Neuronal stem cell (in vitro differentiated cells): ENCODE data around the gene TRIM24.

Experiments used
- DNase-seq: peaks from one replicate; pipeline ENCODE4 v3.0.0-alpha.2; 2013; ENCODE audit warnings: low spot score
- H2AFZ ChIP-seq: one replicate; pipeline ENCODE4 v1.6.1; 2013; ENCODE audit warnings: mild to moderate bottlenecking, low read length, inconsistent platforms
- H2AK5ac ChIP-seq: 2 replicates; pipeline ENCODE4 v1.6.1; 2013; ENCODE audit warnings: low read depth, mild to moderate bottlenecking, inconsistent platforms, low read length, moderate library complexity, mixed read lengths
- H2BK120ac ChIP-seq: 2 replicates; pipeline ENCODE4 v1.6.1; 2013; ENCODE audit warnings: low read depth, mild to moderate bottlenecking, inconsistent platforms, low read length, moderate library complexity, mixed read lengths
- H2BK12ac ChIP-seq: one replicate; pipeline ENCODE4 v1.6.1; 2013; ENCODE audit warnings: low read length, inconsistent platforms
- H2BK15ac ChIP-seq: 2 replicates; pipeline ENCODE4 v1.6.1; 2013; ENCODE audit warnings: mild to moderate bottlenecking, low read length, inconsistent platforms, mixed read lengths
- H2BK5ac ChIP-seq: one replicate; pipeline ENCODE4 v1.6.1; 2013; ENCODE audit warnings: inconsistent platforms, mild to moderate bottlenecking, low read length, moderate library complexity
- H3K14ac ChIP-seq: one replicate; pipeline ENCODE4 v1.6.1; 2013; ENCODE audit warnings: low read length, inconsistent platforms
- H3K18ac ChIP-seq: 2 replicates; pipeline ENCODE4 v1.6.1; 2013; ENCODE audit warnings: low read length, inconsistent platforms
- H3K23ac ChIP-seq: 2 replicates; pipeline ENCODE4 v1.6.1; 2013; ENCODE audit warnings: low read depth, mild to moderate bottlenecking, mixed read lengths, low read length, inconsistent platforms; ENCODE audit not compliant: poor library complexity
- H3K27ac ChIP-seq: replicated peaks from 3 replicates; pipeline ENCODE4 v1.5.1; 2013; ENCODE audit warnings: low read length, inconsistent platforms
- H3K27me3 ChIP-seq, 3 experiments: 2 replicates each; pipeline ENCODE4 v1.6.1; 2013; ENCODE audit warnings: low read length in 3 of 3, mild to moderate bottlenecking in 2 of 3, inconsistent platforms in 1 of 3, low read depth in 1 of 3, mixed read lengths in 1 of 3, moderate library complexity in 1 of 3; ENCODE audit not compliant: control insufficient read depth in 3 of 3, insufficient read depth in 3 of 3
- H3K36me3 ChIP-seq, 2 donors: replicated peaks in 1 of 2; 2 replicates each; pipeline ENCODE4 v1.6.1; 2013; ENCODE audit warnings: low read length in 2 of 2; ENCODE audit not compliant: control insufficient read depth in 2 of 2, insufficient read depth in 2 of 2
- H3K4ac ChIP-seq: 2 replicates; pipeline ENCODE4 v1.6.1; 2013; ENCODE audit warnings: inconsistent platforms, mild to moderate bottlenecking, low read length, moderate library complexity
- H3K4me1 ChIP-seq, 2 donors: 1 replicate in 1 of 2; 2 replicates in 1 of 2; pipeline ENCODE4 v1.6.1; 2013; ENCODE audit warnings: low read length in 2 of 2, low read depth in 1 of 2; ENCODE audit not compliant: control insufficient read depth in 2 of 2, insufficient read depth in 1 of 2
- H3K4me2 ChIP-seq: one replicate; pipeline ENCODE4 v1.6.1; 2013; ENCODE audit warnings: mild to moderate bottlenecking, low read length, inconsistent platforms; ENCODE audit not compliant: insufficient read depth, poor library complexity, severe bottlenecking
- H3K4me3 ChIP-seq, 2 donors: 2 replicates each; pipeline ENCODE4 v1.5.1; 2013; ENCODE audit warnings: low read length in 2 of 2, mild to moderate bottlenecking in 2 of 2, inconsistent platforms in 1 of 2, moderate library complexity in 1 of 2
- H3K79me1 ChIP-seq: one replicate; pipeline ENCODE4 v1.6.1; 2013; ENCODE audit warnings: low read depth, mild to moderate bottlenecking, inconsistent platforms, low read length, moderate library complexity
- H3K9ac ChIP-seq: one replicate; pipeline ENCODE4 v1.6.1; 2013; ENCODE audit warnings: mild to moderate bottlenecking, low read depth, low read length, inconsistent platforms; ENCODE audit not compliant: poor library complexity
- H3K9me3 ChIP-seq, 2 donors: replicated peaks in 1 of 2; 2 replicates each; pipeline versions ENCODE3 to v1.6.1; 2013; ENCODE audit warnings: low read length in 2 of 2, mild to moderate bottlenecking in 2 of 2, inconsistent platforms in 1 of 2, low read depth in 1 of 2, mixed read lengths in 1 of 2, moderate library complexity in 1 of 2; ENCODE audit not compliant: control insufficient read depth in 2 of 2, insufficient read depth in 1 of 2
- H4K8ac ChIP-seq: one replicate; pipeline ENCODE4 v1.6.1; 2013; ENCODE audit warnings: low read depth, mild to moderate bottlenecking, inconsistent platforms, low read length, moderate library complexity
- H4K91ac ChIP-seq: one replicate; pipeline ENCODE4 v1.6.1; 2013; ENCODE audit warnings: low read length, low read depth, mild to moderate bottlenecking, inconsistent platforms; ENCODE audit not compliant: poor library complexity
- WGBS, 2 donors: extraction: QIAGEN DNeasy Blood & Tissue Kit; methylation state at CpG; one replicate each; pipeline ENCODE4 v1.1.7; 2013; ENCODE audit warnings: missing lambda C conversion rate in 2 of 2, mixed read lengths in 1 of 2; ENCODE audit not compliant: insufficient read length in 2 of 2, insufficient replicate concordance in 1 of 2; ENCODE audit errors: extremely low coverage in 2 of 2; 5-methylcytosine and 5-hydroxymethylcytosine counted together

The TRIM24 gene

DNA sequence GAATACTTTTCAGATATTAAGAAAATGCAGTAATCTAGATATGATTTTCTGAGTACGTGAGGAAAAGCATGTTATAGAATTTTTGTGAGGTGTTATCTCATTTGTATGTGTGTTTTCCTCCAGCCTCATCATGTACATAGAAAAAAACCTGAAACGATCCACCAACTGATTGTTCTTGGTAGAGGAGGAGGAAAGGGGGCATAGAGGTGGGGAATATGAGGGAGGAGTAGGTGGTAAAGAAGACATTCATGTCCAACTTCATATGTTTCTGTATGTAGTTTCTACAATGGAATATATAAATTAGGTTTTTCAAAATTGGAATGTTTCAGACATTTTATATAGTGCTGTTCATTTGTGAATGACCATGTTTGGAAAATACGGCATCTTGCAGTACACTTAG, 109.4 kb downstream of the TRIM24 start:
- H3K14ac ChIP-seq = no peak overlapping the region
- peaks cover 2% of the 10 kb centered on the region for H3K79me1 ChIP-seq
- no CpG with 5 or more reads among the region's 3 CpGs for WGBS, 2 donors
- no peak overlapping the region for H3K23ac ChIP-seq
- no peak overlapping the region for H2BK12ac ChIP-seq
- no peak overlapping the region for H3K27ac ChIP-seq
- no peak overlapping the region for H4K91ac ChIP-seq
- no peak overlapping the region for H3K4me3 ChIP-seq
- H3K18ac ChIP-seq = no peak overlapping the region
- H3K9me3 ChIP-seq = peaks cover 16% of the 10 kb centered on the region in 2 donors
- no peak overlapping the region for H4K8ac ChIP-seq
- H3K4ac ChIP-seq = no peak overlapping the region
- no peak overlapping the region for H2BK15ac ChIP-seq
- H3K27me3 ChIP-seq = no peaks in the 10 kb centered on the region
- no peak overlapping the region for H2BK120ac ChIP-seq
- H3K4me2 ChIP-seq = no peak overlapping the region
- no peak overlapping the region for H2AK5ac ChIP-seq
- no peak overlapping the region for H3K9ac ChIP-seq
- no peak for DNase-seq
- H3K4me1 ChIP-seq = no peaks in the 10 kb centered on the region
- H2BK5ac ChIP-seq = no peak overlapping the region
- H3K36me3 ChIP-seq = peaks cover 30 to 100% of the 10 kb centered on the region in 2 donors
- H2AFZ ChIP-seq = no peak overlapping the region

DNA sequence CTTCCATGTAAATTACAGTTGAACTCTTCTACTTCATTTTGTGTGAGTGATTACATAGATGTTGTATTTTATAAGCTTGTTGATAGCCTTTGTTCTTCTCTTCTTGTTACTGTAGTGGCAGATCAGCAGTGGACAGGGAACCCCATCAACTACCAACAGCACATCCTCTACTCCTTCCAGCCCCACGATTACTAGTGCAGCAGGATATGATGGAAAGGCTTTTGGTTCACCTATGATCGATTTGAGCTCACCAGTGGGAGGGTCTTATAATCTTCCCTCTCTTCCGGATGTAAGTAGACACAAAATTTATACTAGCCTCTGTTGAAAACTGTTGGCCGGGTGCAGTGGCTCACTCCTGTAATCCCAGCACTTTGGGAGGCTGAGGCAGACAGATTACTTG, 110.7 kb downstream of the TRIM24 start:
- no peak overlapping the region for H3K9ac ChIP-seq
- H3K27ac ChIP-seq = no peak overlapping the region
- peaks cover 3% of the 10 kb centered on the region in 2 donors for H3K9me3 ChIP-seq
- H3K36me3 ChIP-seq = peaks cover 20 to 100% of the 10 kb centered on the region in 2 donors
- DNase-seq = no peak
- H3K27me3 ChIP-seq = no peaks in the 10 kb centered on the region
- H2BK12ac ChIP-seq = no peak overlapping the region
- H4K8ac ChIP-seq = no peak overlapping the region
- no CpG with 5 or more reads among the region's 4 CpGs for WGBS, 2 donors
- H3K18ac ChIP-seq = no peak overlapping the region
- no peak overlapping the region for H2BK15ac ChIP-seq
- H3K79me1 ChIP-seq = peaks cover 2% of the 10 kb centered on the region
- no peak overlapping the region for H3K14ac ChIP-seq
- H2AK5ac ChIP-seq = no peak overlapping the region
- H3K23ac ChIP-seq = no peak overlapping the region
- no peak overlapping the region for H3K4ac ChIP-seq
- no peak overlapping the region for H3K4me2 ChIP-seq
- H2BK5ac ChIP-seq = no peak overlapping the region
- no peak overlapping the region for H3K4me3 ChIP-seq
- no peaks in the 10 kb centered on the region for H3K4me1 ChIP-seq
- H2AFZ ChIP-seq = no peak overlapping the region
- no peak overlapping the region for H4K91ac ChIP-seq
- H2BK120ac ChIP-seq = no peak overlapping the region

DNA sequence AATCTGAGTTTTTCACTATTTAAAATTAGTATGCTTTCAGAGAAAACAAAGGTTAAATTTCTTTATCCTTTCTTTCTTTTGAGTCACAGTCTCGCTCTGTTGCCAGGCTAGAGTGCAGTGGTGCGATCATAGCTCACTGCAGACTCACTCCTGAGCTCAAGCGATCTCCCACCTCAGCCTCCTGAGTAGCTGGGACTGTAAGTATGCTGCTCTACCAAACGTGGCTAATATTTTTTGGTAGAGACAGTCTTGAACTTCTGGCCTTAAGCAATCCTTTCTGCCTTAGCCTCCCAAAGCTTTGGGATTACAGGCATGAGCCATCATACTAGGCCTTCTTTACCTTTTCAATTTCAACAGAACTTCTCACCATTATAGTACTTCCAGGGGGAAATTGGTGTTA, 113.7 kb downstream of the TRIM24 start:
- no peak overlapping the region for H2BK120ac ChIP-seq
- no peak overlapping the region for H3K23ac ChIP-seq
- no peak overlapping the region for H2BK15ac ChIP-seq
- no peak overlapping the region for H3K4me3 ChIP-seq
- no peaks in the 10 kb centered on the region for H3K27me3 ChIP-seq
- no peak overlapping the region for H3K9ac ChIP-seq
- peaks cover 19 to 100% of the 10 kb centered on the region in 2 donors for H3K36me3 ChIP-seq
- H4K8ac ChIP-seq = no peak overlapping the region
- H2BK5ac ChIP-seq = no peak overlapping the region
- H4K91ac ChIP-seq = no peak overlapping the region
- no peak overlapping the region for H3K4ac ChIP-seq
- peaks cover 0 to 2% of the 10 kb centered on the region in 2 donors for H3K9me3 ChIP-seq
- no peak for DNase-seq
- H2AFZ ChIP-seq = no peak overlapping the region
- H3K4me1 ChIP-seq = no peaks in the 10 kb centered on the region
- H2AK5ac ChIP-seq = no peak overlapping the region
- H2BK12ac ChIP-seq = no peak overlapping the region
- WGBS, 2 donors = no CpG with 5 or more reads among the region's 4 CpGs
- H3K27ac ChIP-seq = no peak overlapping the region
- no peak overlapping the region for H3K4me2 ChIP-seq
- H3K79me1 ChIP-seq = peaks cover 2% of the 10 kb centered on the region
- H3K18ac ChIP-seq = no peak overlapping the region
- H3K14ac ChIP-seq = no peak overlapping the region

DNA sequence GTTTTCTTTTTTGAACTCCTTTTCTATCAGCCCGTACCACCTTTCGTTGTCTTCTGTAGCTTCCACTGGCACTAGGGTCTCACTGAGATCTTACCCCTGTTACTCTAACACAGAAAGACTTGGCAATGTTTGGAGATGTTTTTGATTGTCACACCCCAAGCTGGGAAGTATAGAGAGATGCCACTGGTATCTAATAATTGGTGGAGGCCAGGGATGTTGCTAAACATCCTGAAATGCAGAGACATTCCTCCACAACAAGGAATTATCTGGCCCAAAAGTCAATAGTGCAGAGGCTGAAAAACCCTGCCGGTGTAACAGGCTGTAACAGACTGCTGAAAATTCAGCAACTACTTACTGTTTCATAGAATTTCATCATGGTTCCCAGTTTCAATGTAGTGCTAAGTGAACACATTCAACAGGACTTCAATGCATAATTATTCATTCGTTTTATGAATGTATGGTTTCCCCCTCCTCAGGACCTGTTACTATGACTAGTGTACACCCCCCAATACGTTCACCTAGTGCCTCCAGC, 115.9 kb downstream of the TRIM24 start:
- Histone ChIP-seq H2BK12ac (no peak overlapping the region), H3K4ac (no peak overlapping the region), H4K91ac (no peak overlapping the region), H3K18ac (no peak overlapping the region), H2AFZ (no peak overlapping the region), H3K36me3 (peaks cover 20 to 100% of the 10 kb centered on the region in 2 donors), H2BK5ac (no peak overlapping the region), H3K27me3 (no peaks in the 10 kb centered on the region), H3K4me3 (no peak overlapping the region), H3K14ac (no peak overlapping the region), H3K23ac (no peak overlapping the region), H3K9me3 (peaks cover 0 to 2% of the 10 kb centered on the region in 2 donors), H2AK5ac (no peak overlapping the region), H2BK120ac (no peak overlapping the region), H2BK15ac (no peak overlapping the region), H3K4me2 (no peak overlapping the region), H3K79me1 (peaks cover under 1% of the 10 kb centered on the region), H3K27ac (no peak overlapping the region), H3K9ac (no peak overlapping the region), H4K8ac (no peak overlapping the region), H3K4me1 (no peaks in the 10 kb centered on the region)
- DNase-seq = no peak
- WGBS, 2 donors = no CpG with 5 or more reads among the region's 5 CpGs
